Effector memory CD4-positive, alpha-beta T cell (primary cell): ENCODE results near the gene KHDC1.

Source experiments
- DNase-seq, 3 donors: peaks; one replicate each; pipeline ENCODE4 v3.0.0-alpha.2; 2020
- H3K27ac ChIP-seq: 2 replicates; pipeline ENCODE4 v1.7.0; 2013; ENCODE audit warnings: mild to moderate bottlenecking, low read length, moderate library complexity; ENCODE audit not compliant: insufficient read depth, poor library complexity, severe bottlenecking
- H3K27me3 ChIP-seq: replicated peaks from 2 replicates; pipeline ENCODE4 v1.7.0; 2013; ENCODE audit warnings: mild to moderate bottlenecking, low read length; ENCODE audit not compliant: insufficient read depth, control insufficient read depth, poor library complexity, severe bottlenecking
- H3K36me3 ChIP-seq: 2 replicates; pipeline ENCODE4 v1.7.0; 2013; ENCODE audit warnings: mild to moderate bottlenecking, low read length, moderate library complexity; ENCODE audit not compliant: control insufficient read depth, insufficient read depth
- H3K4me1 ChIP-seq: 2 replicates; pipeline ENCODE4 v1.7.0; 2013; ENCODE audit warnings: low read length, mild to moderate bottlenecking; ENCODE audit not compliant: control insufficient read depth, insufficient read depth, poor library complexity, severe bottlenecking
- H3K4me3 ChIP-seq: 2 replicates; pipeline ENCODE4 v1.7.0; 2013; ENCODE audit warnings: low read length, low read depth, mild to moderate bottlenecking; ENCODE audit not compliant: insufficient read depth, poor library complexity, severe bottlenecking
- H3K9me3 ChIP-seq: 2 replicates; pipeline ENCODE4 v1.7.0; 2013; ENCODE audit warnings: mild to moderate bottlenecking, low read length, moderate library complexity; ENCODE audit not compliant: control insufficient read depth

Gene KHDC1

GRCh38 chr6:73227606-73228255, 35.3 kb downstream of the KHDC1 start:
- no peaks in the 10 kb centered on the region for H3K9me3 ChIP-seq
- no peaks in the 10 kb centered on the region for H3K27me3 ChIP-seq
- no peak overlapping the region for H3K27ac ChIP-seq
- DNase-seq = no peak
- H3K4me1 ChIP-seq = no peaks in the 10 kb centered on the region
- no peaks in the 10 kb centered on the region for H3K36me3 ChIP-seq
- no peak overlapping the region for H3K4me3 ChIP-seq

- DNase-seq = no peak
- H3K4me3 ChIP-seq = no peak within 1 kb of the TSS
- H3K27me3 ChIP-seq = no peaks in the 10 kb centered on the region
Measured at GRCh38 chr6:73225396-73225795, 37.6 kb downstream of the KHDC1 start, which contains the start of gene KHDC1L. KHDC1L (minus strand) TSS chr6:73225496; CDS start chr6:73225408, 88 bp downstream.

GRCh38 chr6:73216859-73217258, 46.1 kb downstream of the KHDC1 start:
- Histone ChIP-seq H3K9me3 (no peaks in the 10 kb centered on the region), H3K27ac (no peak overlapping the region), H3K27me3 (no peaks in the 10 kb centered on the region), H3K36me3 (no peaks in the 10 kb centered on the region), H3K4me3 (no peak overlapping the region), H3K4me1 (no peaks in the 10 kb centered on the region)
- DNase-seq = no peak

More at GRCh38 chr6:73225396-73225795, 37.6 kb downstream of the KHDC1 start, which contains the start of gene KHDC1L:
- Histone ChIP-seq H3K4me1 (no peaks in the 10 kb centered on the region), H3K36me3 (no peaks in the 10 kb centered on the region), H3K9me3 (no peaks in the 10 kb centered on the region), H3K27ac (no peak within 1 kb of the TSS)

- no peak for DNase-seq
- Histone ChIP-seq H3K36me3 (no peaks in the 10 kb centered on the region), H3K9me3 (no peaks in the 10 kb centered on the region), H3K4me1 (no peaks in the 10 kb centered on the region), H3K4me3 (no peak overlapping the region), H3K27me3 (no peaks in the 10 kb centered on the region), H3K27ac (no peak overlapping the region)
Measured at GRCh38 chr6:73209117-73209516, 53.9 kb downstream of the KHDC1 start.

GRCh38 chr6:73207221-73207837, 55.7 kb downstream of the KHDC1 start:
- H3K4me1 ChIP-seq = no peaks in the 10 kb centered on the region
- no peaks in the 10 kb centered on the region for H3K27me3 ChIP-seq
- DNase-seq = no peak
- no peak overlapping the region for H3K4me3 ChIP-seq
- no peaks in the 10 kb centered on the region for H3K36me3 ChIP-seq
- no peaks in the 10 kb centered on the region for H3K9me3 ChIP-seq
- H3K27ac ChIP-seq = no peak overlapping the region

GRCh38 chr6:73204252-73204651, 58.7 kb downstream of the KHDC1 start:
- H3K27me3 ChIP-seq = no peaks in the 10 kb centered on the region
- no peak for DNase-seq
- no peaks in the 10 kb centered on the region for H3K36me3 ChIP-seq
- H3K9me3 ChIP-seq = no peaks in the 10 kb centered on the region
- H3K4me3 ChIP-seq = no peak overlapping the region
- no peak overlapping the region for H3K27ac ChIP-seq
- H3K4me1 ChIP-seq = no peaks in the 10 kb centered on the region

GRCh38 chr6:73203098-73203497, 59.9 kb downstream of the KHDC1 start:
- no peak for DNase-seq
- H3K9me3 ChIP-seq = no peaks in the 10 kb centered on the region
- no peak overlapping the region for H3K27ac ChIP-seq
- H3K27me3 ChIP-seq = no peaks in the 10 kb centered on the region
- H3K4me3 ChIP-seq = no peak overlapping the region
- H3K4me1 ChIP-seq = no peaks in the 10 kb centered on the region
- H3K36me3 ChIP-seq = no peaks in the 10 kb centered on the region

- DNase-seq = no peak
- H3K4me1 ChIP-seq = no peaks in the 10 kb centered on the region
- no peaks in the 10 kb centered on the region for H3K36me3 ChIP-seq
- no peaks in the 10 kb centered on the region for H3K27me3 ChIP-seq
- H3K9me3 ChIP-seq = no peaks in the 10 kb centered on the region
- H3K4me3 ChIP-seq = no peak overlapping the region
- H3K27ac ChIP-seq = no peak overlapping the region
Measured at GRCh38 chr6:73200735-73201134, 62.3 kb downstream of the KHDC1 start.

- Histone ChIP-seq H3K9me3 (no peaks in the 10 kb centered on the region), H3K27me3 (no peaks in the 10 kb centered on the region), H3K27ac (no peak overlapping the region), H3K4me3 (no peak overlapping the region), H3K4me1 (no peaks in the 10 kb centered on the region), H3K36me3 (no peaks in the 10 kb centered on the region)
- DNase-seq = no peak
Measured at GRCh38 chr6:73200247-73200646, 62.7 kb downstream of the KHDC1 start.

GRCh38 chr6:73194744-73195143, 68.3 kb downstream of the KHDC1 start:
- Histone ChIP-seq H3K9me3 (no peaks in the 10 kb centered on the region), H3K27ac (no peak overlapping the region), H3K27me3 (no peaks in the 10 kb centered on the region), H3K4me3 (no peak overlapping the region), H3K36me3 (no peaks in the 10 kb centered on the region), H3K4me1 (no peaks in the 10 kb centered on the region)
- DNase-seq = no peak
